ENCODE results near the gene PLEKHA7. TPM values are rescaled to one million over a fixed set of nuclear protein-coding genes. Genes with fewer than 3 reads are reported as not detected.
A peak's percentile ranks its signal among the peaks of the same experiment; 100 is the strongest.
"Not testable (repeated sequence)": the region's sequence is repeated elsewhere in the genome, so short reads cannot be mapped to it uniquely, and the experiment has no call there.

PLEKHA7 gene
- total RNA-seq, 1 experiment from 2014 or later, result 7.2 TPM

DNA sequence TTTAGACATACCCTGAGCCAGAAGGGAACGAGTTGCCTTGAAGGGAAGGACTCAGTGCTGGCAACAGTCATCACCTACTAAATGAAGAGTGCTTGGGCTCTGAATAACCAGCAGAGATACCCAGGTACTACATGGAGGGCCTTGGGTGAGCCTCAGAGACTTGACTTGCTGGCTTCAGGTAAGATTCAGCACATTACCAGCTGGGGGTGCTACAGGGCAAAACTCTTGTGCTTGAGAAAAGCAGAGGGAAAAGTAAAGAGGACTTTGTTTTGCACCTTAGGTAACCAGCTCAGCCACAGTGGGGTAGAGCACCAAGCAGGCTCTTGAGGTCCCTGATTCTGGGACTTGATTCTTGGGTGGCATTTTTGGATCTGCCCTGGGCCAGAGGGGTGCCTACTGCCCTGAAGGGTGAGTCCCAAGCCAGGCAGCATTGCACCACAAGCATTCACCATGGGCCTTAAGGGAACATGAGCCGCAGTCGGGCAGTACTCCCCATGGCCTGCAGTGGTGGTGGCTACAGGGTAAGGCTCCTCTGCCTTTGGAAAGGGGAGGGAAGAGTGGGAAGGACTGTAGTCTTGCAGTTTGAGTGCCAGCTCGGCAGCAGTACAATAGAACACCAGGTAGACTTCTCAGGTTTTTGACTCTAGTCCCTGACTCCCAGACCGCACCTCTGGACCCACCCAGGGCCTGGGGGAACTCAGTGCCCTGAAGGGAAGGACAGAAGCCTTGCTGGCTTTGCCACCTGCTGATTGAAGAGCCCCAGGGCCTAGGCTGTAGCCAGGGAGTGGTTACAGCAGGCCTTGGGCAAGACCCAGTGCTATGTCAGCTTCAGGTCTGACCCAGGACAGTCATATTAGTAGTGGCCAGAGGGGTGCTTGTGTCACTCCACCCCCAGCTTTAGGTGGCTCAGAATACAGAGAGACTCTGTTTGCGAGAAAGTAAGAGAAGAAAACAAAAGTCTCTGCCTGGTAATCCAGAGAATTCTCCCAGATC is 22.7 kb upstream of the PLEKHA7 start:
- Histone ChIP-seq H3K79me2 (ENCODE audit: insufficient read depth, low read length) (no peaks in the 10 kb centered on the region), H3K27ac (ENCODE audit: low read depth, low read length) (no peak overlapping the region), H3K9me3 (ENCODE audit: control insufficient read depth in 1 of 2, insufficient read depth in 1 of 2, low read depth in 1 of 2, low read length in 2 of 2) (no peaks in the 10 kb centered on the region), H3K36me3 (ENCODE audit: control insufficient read depth in 1 of 2, insufficient read depth in 2 of 2, low read length in 2 of 2) (no peaks in the 10 kb centered on the region), H3K27me3 (ENCODE audit: insufficient read depth, low read length) (no peaks in the 10 kb centered on the region), H3K4me1 (ENCODE audit: control insufficient read depth in 1 of 2, insufficient read depth in 2 of 2, low read length in 2 of 2) (no peaks in the 10 kb centered on the region), H3K9me2 (ENCODE audit: insufficient read depth) (no peaks in the 10 kb centered on the region), H4K20me1 (ENCODE audit: insufficient read depth) (no peaks in the 10 kb centered on the region), H3K4me3 (replicated peaks in 1 of 2; ENCODE audit: low read depth in 1 of 2, low read length in 2 of 2) (no peak overlapping the region), H2AFZ (ENCODE audit: low read depth, low read length, poor library complexity, severe bottlenecking) (no peak overlapping the region), H3K9ac (ENCODE audit: low read length) (no peak overlapping the region), H3K4me2 (ENCODE audit: low read length) (no peak overlapping the region)
- ChIA-PET RAD21 (ENCODE audit: low non-redundant PET in 1 of 2, low total read pairs in 2 of 2, uncharacterized antibody in 2 of 2, unreplicated experiment in 2 of 2) (interaction anchor here in 1 of 2 experiments (0.7 kb wide), 1 partner anchor 79 kb away, joined by 3 read pairs; no protein-coding TSS in a partner anchor), CTCF (interaction anchor here (0.8 to 1.1 kb wide), 5 partner anchors 10 to 217 kb away, joined by 3 to 5 read pairs (median 3); no protein-coding TSS in a partner anchor), POLR2A (no interaction called here)
- BruUV-seq (replicated peaks), result no TSS peak
- intact Hi-C loops (cut with micrococcal nuclease), result no loop called here
- DNase-seq (ENCODE audit: low read depth, low spot score), result peak; percentile 7
- no peak for TF ChIP-seq SP1 (IDR thresholded peaks at IDR 0.05; ENCODE audit: low read depth)
- TF ChIP-seq SIN3A (IDR thresholded peaks at IDR 0.05; ENCODE audit: low read depth), result no peak
- no peak for TF ChIP-seq SRF (IDR thresholded peaks at IDR 0.05; ENCODE audit: low read depth)
- TF ChIP-seq RAD21 (IDR thresholded peaks at IDR 0.05; ENCODE audit: low read depth), result peak; percentile 34; the same call in 1 of the 2 replicates
- TF ChIP-seq, protein P1, sequence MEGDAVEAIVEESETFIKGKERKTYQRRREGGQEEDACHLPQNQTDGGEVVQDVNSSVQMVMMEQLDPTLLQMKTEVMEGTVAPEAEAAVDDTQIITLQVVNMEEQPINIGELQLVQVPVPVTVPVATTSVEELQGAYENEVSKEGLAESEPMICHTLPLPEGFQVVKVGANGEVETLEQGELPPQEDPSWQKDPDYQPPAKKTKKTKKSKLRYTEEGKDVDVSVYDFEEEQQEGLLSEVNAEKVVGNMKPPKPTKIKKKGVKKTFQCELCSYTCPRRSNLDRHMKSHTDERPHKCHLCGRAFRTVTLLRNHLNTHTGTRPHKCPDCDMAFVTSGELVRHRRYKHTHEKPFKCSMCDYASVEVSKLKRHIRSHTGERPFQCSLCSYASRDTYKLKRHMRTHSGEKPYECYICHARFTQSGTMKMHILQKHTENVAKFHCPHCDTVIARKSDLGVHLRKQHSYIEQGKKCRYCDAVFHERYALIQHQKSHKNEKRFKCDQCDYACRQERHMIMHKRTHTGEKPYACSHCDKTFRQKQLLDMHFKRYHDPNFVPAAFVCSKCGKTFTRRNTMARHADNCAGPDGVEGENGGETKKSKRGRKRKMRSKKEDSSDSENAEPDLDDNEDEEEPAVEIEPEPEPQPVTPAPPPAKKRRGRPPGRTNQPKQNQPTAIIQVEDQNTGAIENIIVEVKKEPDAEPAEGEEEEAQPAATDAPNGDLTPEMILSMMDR (IDR thresholded peaks at IDR 0.05 in 2 of 3, conservative IDR thresholded peaks at IDR 0.05 in 1 of 3; ENCODE audit: borderline replicate concordance in 1 of 3, insufficient read depth in 1 of 3, low read depth in 2 of 3, low read length in 2 of 3), result peak; percentile 12 to 55 (median 54); a peak in 4 of 6 replicates
- peak; percentile 79 for ATAC-seq

DNA sequence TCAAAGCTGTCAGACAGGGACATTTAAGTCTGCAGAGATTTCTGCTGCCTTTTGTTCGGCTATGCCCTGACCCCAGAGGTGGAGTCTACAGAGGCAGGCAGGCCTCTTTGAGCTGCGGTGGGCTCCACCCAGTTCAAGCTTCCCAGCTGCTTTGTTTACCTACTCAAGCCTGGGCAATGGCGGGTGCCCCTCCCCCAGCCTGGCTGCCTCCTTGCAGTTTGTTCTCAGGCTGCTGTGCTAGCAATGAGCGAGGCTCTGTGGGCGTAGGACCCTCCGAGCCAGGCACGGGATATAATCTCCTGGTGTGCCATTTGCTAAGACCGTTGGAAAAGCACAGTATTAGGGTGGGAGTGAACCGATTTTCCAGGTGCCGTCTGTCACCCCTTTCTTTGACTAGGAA is 19.8 kb upstream of the PLEKHA7 start:
- intact Hi-C loops (cut with micrococcal nuclease); POLR2A ChIA-PET; H3K79me2 ChIP-seq (ENCODE audit: insufficient read depth, low read length); H3K4me1 ChIP-seq (ENCODE audit: control insufficient read depth in 1 of 2, insufficient read depth in 2 of 2, low read length in 2 of 2); DNase-seq (ENCODE audit: low read depth, low spot score); H3K27me3 ChIP-seq (ENCODE audit: insufficient read depth, low read length); H3K9me2 ChIP-seq (ENCODE audit: insufficient read depth); CTCF ChIA-PET; RAD21 ChIA-PET (ENCODE audit: low non-redundant PET in 1 of 2, low total read pairs in 2 of 2, uncharacterized antibody in 2 of 2, unreplicated experiment in 2 of 2); H3K4me3 ChIP-seq (replicated peaks in 1 of 2; ENCODE audit: low read depth in 1 of 2, low read length in 2 of 2); ATAC-seq; H2AFZ ChIP-seq (ENCODE audit: low read depth, low read length, poor library complexity, severe bottlenecking); H3K4me2 ChIP-seq (ENCODE audit: low read length); H3K9ac ChIP-seq (ENCODE audit: low read length); H4K20me1 ChIP-seq (ENCODE audit: insufficient read depth); H3K36me3 ChIP-seq (ENCODE audit: control insufficient read depth in 1 of 2, insufficient read depth in 2 of 2, low read length in 2 of 2); H3K9me3 ChIP-seq (ENCODE audit: control insufficient read depth in 1 of 2, insufficient read depth in 1 of 2, low read depth in 1 of 2, low read length in 2 of 2); H3K27ac ChIP-seq (ENCODE audit: low read depth, low read length); BruUV-seq (replicated peaks): not testable (repeated sequence)
